GM12878 (cell line): Measurements from ENCODE around the gene CDC6. TPM values are rescaled to one million over a fixed set of nuclear protein-coding genes. Genes with fewer than 3 reads are reported as not detected.

Source experiments
- BCL11A ChIP-seq: IDR thresholded peaks from 2 replicates; pipeline ENCODE4 v1.6.1; 2011; ENCODE audit warnings: low read depth, low read length
- CBX5 ChIP-seq: sonication (generic); IDR thresholded peaks from 2 replicates; pipeline ENCODE4 v1.6.1; 2016; ENCODE audit warnings: low read depth, moderate library complexity, mild to moderate bottlenecking, inconsistent platforms
- CEBPB ChIP-seq, 2 experiments: fragments of 150-350 bp in 1 of 2; IDR thresholded peaks; 2 replicates each; pipeline ENCODE4 v1.6.1; 2012 to 2014; ENCODE audit warnings: low read depth in 2 of 2, low read length in 2 of 2, borderline replicate concordance in 1 of 2, inconsistent platforms in 1 of 2
- CHD1 ChIP-seq: IDR thresholded peaks from 2 replicates; pipeline ENCODE4 v1.6.1; 2012; ENCODE audit warnings: low read depth, low read length, improper control_type of control experiment
- CREB1 ChIP-seq: IDR thresholded peaks from 2 replicates; pipeline ENCODE4 v1.6.1; 2012; ENCODE audit warnings: low read depth, mild to moderate bottlenecking, inconsistent platforms
- CTCF ChIP-seq, 3 experiments: IDR thresholded peaks in 2 of 3; conservative IDR thresholded peaks in 1 of 3; 2 replicates each; pipeline ENCODE4 v1.5.1; 2011; ENCODE audit warnings: low read depth in 3 of 3, low read length in 3 of 3, mild to moderate bottlenecking in 3 of 3, control low read depth in 2 of 3, moderate library complexity in 2 of 3, inconsistent platforms in 1 of 3, mixed read lengths in 1 of 3; ENCODE audit not compliant: control insufficient read depth in 2 of 3, insufficient read depth in 1 of 3; ENCODE audit errors: extremely low read depth in 1 of 3
- EED ChIP-seq: sonication (generic); IDR thresholded peaks from 2 replicates; pipeline ENCODE4 v1.6.1; 2016; ENCODE audit warnings: antibody characterized with exemption, low read depth
- KDM1A ChIP-seq: fragments of 200-600 bp; sonication (generic); IDR thresholded peaks from 2 replicates; pipeline ENCODE4 v1.6.1; 2016; ENCODE audit warnings: borderline replicate concordance
- NFYA ChIP-seq: IDR thresholded peaks from 2 replicates; pipeline ENCODE4 v1.6.1; 2011; ENCODE audit warnings: low read depth, mild to moderate bottlenecking, low read length, improper control_type of control experiment, borderline replicate concordance
- POU2F2 ChIP-seq: IDR thresholded peaks from 3 replicates; pipeline ENCODE4 v1.6.1; 2011; ENCODE audit warnings: low read depth, mild to moderate bottlenecking, low read length, borderline replicate concordance
- PRDM15 ChIP-seq: fragments of 450-650 bp; formaldehyde crosslinking; IDR thresholded peaks from 2 replicates; pipeline ENCODE4 v1.4.0; 2020; ENCODE audit warnings: mild to moderate bottlenecking, moderate library complexity
- SIN3A ChIP-seq: IDR thresholded peaks from 2 replicates; pipeline ENCODE4 v1.6.1; 2012; ENCODE audit warnings: low read depth, low read length, improper control_type of control experiment
- SREBF2 ChIP-seq: IDR thresholded peaks from 2 replicates; pipeline ENCODE4 v1.6.1; 2012; ENCODE audit warnings: mild to moderate bottlenecking, low read length
- SUZ12 ChIP-seq: fragments of 200-600 bp; sonication (generic); IDR thresholded peaks from one replicate; pipeline ENCODE4 v1.6.1; 2018; ENCODE audit warnings: antibody characterized with exemption, mild to moderate bottlenecking; ENCODE audit not compliant: unreplicated experiment
- TAF1 ChIP-seq: IDR thresholded peaks from 2 replicates; pipeline ENCODE4 v1.6.1; 2011; ENCODE audit warnings: mild to moderate bottlenecking, low read depth, low read length, borderline replicate concordance
- TCF7 ChIP-seq: IDR thresholded peaks from 2 replicates; pipeline ENCODE4 v1.6.1; 2014; ENCODE audit warnings: antibody characterized with exemption, borderline replicate concordance
- USF1 ChIP-seq: IDR thresholded peaks from 2 replicates; pipeline ENCODE4 v1.6.1; 2011; ENCODE audit warnings: borderline replicate concordance, low read depth, mild to moderate bottlenecking, moderate library complexity, mixed read lengths, low read length; ENCODE audit not compliant: insufficient read depth; ENCODE audit errors: extremely low read length
- WRNIP1 ChIP-seq: IDR thresholded peaks from 2 replicates; pipeline ENCODE4 v1.6.1; 2011; ENCODE audit warnings: low read depth, low read length, improper control_type of control experiment, borderline replicate concordance
- ZBTB4 ChIP-seq: fragments of 450-650 bp; formaldehyde crosslinking; IDR thresholded peaks from 2 replicates; pipeline ENCODE4 v1.4.0; 2022; ENCODE audit warnings: mild to moderate bottlenecking, moderate library complexity
- ZNF217 ChIP-seq: fragments of 450-650 bp; IDR thresholded peaks from 2 replicates; pipeline ENCODE4 v1.6.1; 2017; ENCODE audit warnings: antibody characterized with exemption, mild to moderate bottlenecking
- polyA plus RNA-seq, 11 experiments: library from polyadenylated mRNA; depleted of rRNA in 4 of 11; unstranded in 6 of 11; stranded (reverse) in 5 of 11; fragments of >200 nt; fragmentation: Nextera tagmentation in 4 of 11; fragmentation: Illumina TruSeq in 1 of 11; extraction: Ambion mirVana in 4 of 11; extraction: Trizol in 1 of 11; gene quantifications; 1 replicate in 1 of 11; 2 replicates in 10 of 11; pipeline versions ENCODE4 v1.2.1 to v1.2.3, GENCODE V29; 2011 to 2016; ENCODE audit warnings: inconsistent platforms in 2 of 11, missing spikeins in 2 of 11, low read depth in 1 of 11
- total RNA-seq, 4 experiments: library from RNA; depleted of rRNA in 3 of 4; stranded (reverse); fragments of >200 nt in 3 of 4; fragmentation: Illumina TruSeq in 1 of 4; extraction: Trizol in 1 of 4; gene quantifications; 2 replicates each; pipeline versions ENCODE4 v1.2.1 to v1.2.3, GENCODE V29; 2013 to 2021

The CDC6 gene
- total and polyA plus RNA-seq, 10 of the 15 experiments (the other 5 are each of a cell fraction or from before 2014, with no cell fraction given), result 13.3 to 60.9 (median 47.6) TPM

- TF ChIP-seq USF1 (no peak), ZNF217 (no peak), SUZ12 (no peak), PRDM15 (CRISPR knock-in tag) (no peak), WRNIP1 (no peak), TAF1 (no peak), POU2F2 (no peak), SIN3A (no peak), CREB1 (peak; percentile 98), NFYA (no peak), KDM1A (no peak), SREBF2 (no peak), CEBPB (IDR thresholded peaks at IDR 0.05; ENCODE audit: borderline replicate concordance in 1 of 2, low read depth in 2 of 2, low read length in 2 of 2) (no peak), BCL11A (no peak), ZBTB4 (CRISPR knock-in tag) (no peak), TCF7 (no peak), EED (no peak), CHD1 (no peak), CBX5 (no peak), CTCF (IDR thresholded peaks at IDR 0.05 in 2 of 3, conservative IDR thresholded peaks at IDR 0.05 in 1 of 3; ENCODE audit: control insufficient read depth in 2 of 3, extremely low read depth in 1 of 3, insufficient read depth in 1 of 3, low read depth in 3 of 3, low read length in 3 of 3) (peak in 2 of 3 experiments; percentile 17 to 35; a peak in 4 of 6 replicates)
Measured at GRCh38 chr17:40340880-40341807, 53.5 kb downstream of the CDC6 start (continued).
